ENCODE results near the gene PARD3B.

PARD3B gene

DNA sequence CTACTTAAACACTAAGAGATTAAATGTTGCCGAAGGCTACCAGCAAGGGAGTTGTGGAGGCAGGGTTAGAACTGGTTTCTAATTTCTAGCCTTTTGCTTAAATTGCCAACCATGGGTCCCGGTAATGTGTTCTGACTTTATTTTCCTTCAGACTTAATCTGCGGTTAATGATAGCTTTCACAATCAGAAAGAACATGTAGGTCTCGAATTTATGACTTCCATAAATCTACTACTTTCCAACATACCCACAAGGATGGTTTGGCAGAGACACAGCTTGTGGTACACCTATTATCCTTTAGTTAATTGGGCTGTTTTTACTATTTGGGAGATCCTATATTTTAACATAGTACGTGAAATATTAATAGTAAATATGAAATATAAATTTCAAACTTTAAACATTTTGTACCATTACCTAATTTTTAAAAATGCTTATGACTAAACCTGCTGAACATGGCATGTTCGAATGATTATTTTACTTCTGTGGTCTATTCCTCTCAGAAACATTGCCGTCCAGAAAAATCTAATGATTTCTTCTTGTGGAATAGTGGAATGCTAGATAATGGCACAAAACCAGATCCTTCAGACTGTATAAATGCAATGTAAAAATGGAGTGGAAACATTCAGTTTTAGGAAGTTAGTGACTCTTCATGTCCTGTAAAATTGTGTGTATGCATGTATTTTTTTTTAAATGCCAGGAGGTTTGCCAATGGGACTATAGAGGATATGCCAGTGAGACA, 41.3 kb downstream of the PARD3B start:
- no peak for DNase-seq (ENCODE audit: low read depth in 2 of 3, low spot score in 2 of 3)

GRCh38 chr2:204590063-204590462, 44.8 kb downstream of the PARD3B start:
- DNase-seq (ENCODE audit: low read depth in 2 of 3, low spot score in 2 of 3) = no peak

DNA sequence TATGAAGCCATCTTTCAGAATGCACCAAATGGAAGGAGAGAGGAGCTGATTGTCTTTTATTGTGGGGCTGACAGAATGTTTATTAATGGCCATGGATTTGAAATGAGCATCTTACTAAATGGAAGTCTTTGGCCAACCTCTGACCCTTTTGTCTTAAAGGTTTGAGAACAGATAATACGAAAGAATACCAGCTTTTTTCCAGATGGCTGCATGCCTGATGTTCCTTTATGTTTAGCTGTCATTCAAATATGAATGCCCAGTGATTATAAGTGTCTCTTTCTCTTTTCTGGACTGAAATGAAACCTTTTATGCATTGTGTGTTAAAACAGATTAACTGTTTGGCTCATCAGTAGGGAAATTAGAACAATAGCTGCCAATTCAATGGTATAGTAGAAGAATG, 46.0 kb downstream of the PARD3B start:
- DNase-seq (ENCODE audit: low read depth in 2 of 3, low spot score in 2 of 3) = no peak

- DNase-seq (ENCODE audit: low read depth in 2 of 3, low spot score in 2 of 3) = no peak
These were observed 58.8 kb downstream of the PARD3B start for GRCh38 chr2:204604061-204604460.

DNA sequence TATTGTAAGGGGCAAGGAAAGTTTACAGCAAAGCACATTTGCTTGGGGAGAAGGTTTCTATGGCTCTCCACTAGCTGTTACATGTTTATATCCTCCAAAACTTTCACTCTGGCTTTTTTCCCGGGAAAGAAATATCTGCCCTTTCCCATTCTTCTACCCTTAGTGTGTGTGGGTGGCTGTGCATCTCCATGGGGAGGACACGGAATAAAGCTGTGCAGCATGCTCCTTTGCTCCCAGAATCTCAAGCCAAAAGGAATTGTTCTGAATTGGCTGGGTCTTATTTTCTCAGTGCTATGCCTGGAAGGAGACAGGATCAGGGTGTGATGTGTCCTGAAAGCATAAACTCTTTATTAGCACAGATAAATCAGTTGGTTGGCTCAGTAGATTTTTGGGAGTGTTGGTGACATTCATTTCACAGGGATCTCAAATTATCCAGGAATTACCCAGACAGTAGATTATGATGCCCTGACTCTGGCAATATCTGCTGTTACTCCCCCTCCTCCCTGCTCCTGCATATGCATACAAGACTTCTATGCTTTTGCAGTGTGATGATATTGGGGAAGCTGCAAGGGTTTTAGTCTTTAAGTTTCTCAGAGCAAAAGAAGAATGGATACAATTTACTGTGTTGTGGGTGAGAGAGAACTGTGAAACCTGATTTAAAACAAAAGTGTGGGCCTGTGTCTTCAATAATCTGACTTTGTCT, 63.1 kb downstream of the PARD3B start:
- no peak for DNase-seq (ENCODE audit: low read depth in 2 of 3, low spot score in 2 of 3)

DNA sequence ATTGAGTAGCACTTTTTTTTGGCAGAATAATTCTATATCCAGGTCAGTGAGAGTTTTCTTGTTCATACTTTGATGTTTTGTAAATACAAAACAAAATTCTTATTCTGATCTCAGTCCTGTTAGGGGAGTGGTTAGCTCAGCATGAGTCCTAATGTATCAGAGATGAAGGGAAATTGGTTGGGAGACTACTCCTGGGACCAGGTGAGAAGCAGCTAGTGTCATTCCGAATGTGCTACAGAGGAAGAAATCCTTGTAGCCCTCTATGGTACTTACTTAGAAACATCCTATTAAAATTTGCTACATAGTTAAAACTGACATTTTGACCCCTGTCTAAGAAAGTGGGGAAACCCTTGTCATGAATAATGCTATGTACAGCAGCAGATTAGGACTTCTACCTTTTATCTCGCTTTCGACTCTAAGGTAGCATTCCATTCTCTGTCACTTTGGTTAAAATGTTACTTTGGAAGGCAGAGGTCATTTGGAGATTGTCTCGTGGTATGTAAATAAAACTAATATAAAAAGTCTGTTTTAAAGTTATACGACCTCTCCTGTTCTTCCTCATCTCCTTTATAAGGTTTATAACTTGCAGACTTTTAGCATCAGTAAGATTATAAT, 65.8 kb downstream of the PARD3B start:
- no peak for DNase-seq (ENCODE audit: low read depth in 2 of 3, low spot score in 2 of 3)

- DNase-seq (ENCODE audit: low read depth in 2 of 3, low spot score in 2 of 3) = no peak
These were observed 66.5 kb downstream of the PARD3B start for GRCh38 chr2:204611764-204612163.

GRCh38 chr2:204613635-204614034, 68.4 kb downstream of the PARD3B start:
- no peak for DNase-seq (ENCODE audit: low read depth in 2 of 3, low spot score in 2 of 3)

DNA sequence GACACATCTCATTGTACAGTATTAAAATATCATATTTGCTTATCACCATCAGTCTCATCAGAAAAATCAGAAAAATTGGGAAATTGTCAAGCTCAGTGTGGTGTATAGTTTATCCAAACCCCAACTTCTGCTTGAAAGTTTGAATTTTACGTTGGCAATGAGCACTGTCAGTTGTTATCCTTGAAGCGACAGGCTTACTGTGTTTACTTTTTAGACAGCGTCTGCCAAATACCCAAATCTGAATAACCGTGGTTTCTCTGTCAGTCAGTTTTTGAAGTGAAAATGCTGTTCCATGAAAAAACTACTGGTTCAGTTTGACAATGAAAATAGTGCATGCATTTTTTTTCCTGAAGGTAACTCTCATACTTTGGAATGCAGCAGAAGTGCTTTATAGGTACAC, 70.2 kb downstream of the PARD3B start:
- DNase-seq (ENCODE audit: low read depth in 2 of 3, low spot score in 2 of 3) = no peak

- DNase-seq (ENCODE audit: low read depth in 2 of 3, low spot score in 2 of 3) = no peak
These were observed 79.9 kb downstream of the PARD3B start for GRCh38 chr2:204625135-204625534.

GRCh38 chr2:204628926-204629712, 83.8 kb downstream of the PARD3B start:
- DNase-seq (ENCODE audit: low read depth in 2 of 3, low spot score in 2 of 3) = no peak

DNA sequence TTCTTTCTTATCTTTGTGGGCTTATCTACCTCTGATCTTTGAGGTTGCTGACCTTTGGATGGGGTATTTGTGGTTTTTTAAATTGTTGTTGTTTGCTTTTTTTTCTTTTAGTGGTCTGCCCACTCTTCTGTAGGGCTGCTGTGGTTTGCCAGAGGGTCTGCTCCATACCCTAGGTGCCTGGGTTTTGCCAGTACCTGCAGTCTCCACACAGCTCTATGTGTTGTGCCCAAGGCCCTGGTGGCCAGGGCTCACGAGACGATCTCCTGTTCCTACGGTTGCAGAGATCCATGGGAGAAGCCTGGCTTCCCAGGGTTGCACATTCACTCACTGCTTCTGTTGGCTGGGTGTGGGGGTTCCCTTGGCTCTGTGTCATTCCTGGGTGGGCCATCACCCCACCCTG, 87.1 kb downstream of the PARD3B start:
- no peak for DNase-seq (ENCODE audit: low read depth in 2 of 3, low spot score in 2 of 3)

- DNase-seq (ENCODE audit: low read depth in 2 of 3, low spot score in 2 of 3) = no peak
These were observed 89.3 kb downstream of the PARD3B start for GRCh38 chr2:204634564-204634963.

DNA sequence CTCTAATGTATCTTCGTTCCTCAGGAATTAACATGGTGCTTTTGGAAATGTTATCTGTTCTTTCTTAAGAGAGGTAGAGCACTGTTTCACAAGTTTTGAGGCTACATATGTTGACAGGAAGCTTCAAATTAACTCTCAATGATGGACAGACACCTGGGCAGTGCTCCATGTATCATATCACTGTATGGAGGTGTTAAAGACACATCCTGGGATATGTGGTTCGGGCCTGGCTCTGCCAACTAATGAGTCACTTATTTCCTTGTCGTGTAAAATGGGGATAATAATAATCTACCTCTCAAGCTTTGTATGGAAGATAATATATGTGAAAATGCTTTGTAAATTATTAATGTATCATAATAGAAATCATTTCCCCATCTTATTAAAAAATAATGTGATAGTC, 90.2 kb downstream of the PARD3B start:
- DNase-seq (ENCODE audit: low read depth in 2 of 3, low spot score in 2 of 3) = no peak

DNA sequence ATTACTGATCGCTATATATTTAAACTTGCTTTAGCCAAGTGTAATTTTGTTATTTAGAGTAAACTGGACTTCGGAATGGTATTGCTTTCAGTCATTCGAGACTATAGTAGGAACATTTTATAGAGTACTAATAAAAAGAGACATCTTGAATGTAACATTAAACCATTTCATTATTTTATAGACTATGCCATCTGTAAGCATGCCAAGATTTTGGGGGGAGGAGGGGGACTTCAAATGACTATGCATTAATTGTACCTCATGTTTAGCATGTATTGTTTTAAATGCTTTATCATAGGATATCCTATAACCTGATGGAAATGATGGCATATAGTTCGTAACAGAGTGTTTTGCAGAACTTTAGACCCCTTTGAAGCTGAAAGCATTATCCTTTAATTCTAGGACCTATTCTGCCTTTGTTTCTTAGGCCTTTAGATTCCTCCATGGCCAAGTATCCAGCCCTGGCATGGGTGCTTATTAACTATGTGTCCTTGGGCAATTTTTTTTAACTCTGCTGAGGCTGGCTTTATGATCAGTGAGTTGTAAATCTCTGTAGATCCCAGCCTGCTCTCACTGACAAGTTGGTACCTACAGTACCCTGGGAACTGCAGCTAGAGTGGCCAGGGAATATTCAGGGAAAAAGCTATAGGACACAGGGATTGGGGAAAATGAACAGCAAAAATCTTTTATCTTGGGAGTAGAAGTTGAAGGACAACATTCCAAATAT, 93.4 kb downstream of the PARD3B start:
- no peak for DNase-seq (ENCODE audit: low read depth in 2 of 3, low spot score in 2 of 3)

- no peak for DNase-seq (ENCODE audit: low read depth in 2 of 3, low spot score in 2 of 3)
These were observed 98.1 kb downstream of the PARD3B start for GRCh38 chr2:204643326-204643725.

GRCh38 chr2:204645018-204645773, 99.9 kb downstream of the PARD3B start:
- no peak for DNase-seq (ENCODE audit: low read depth in 2 of 3, low spot score in 2 of 3)

GRCh38 chr2:204647626-204648025, 102.4 kb downstream of the PARD3B start:
- DNase-seq (ENCODE audit: low read depth in 2 of 3, low spot score in 2 of 3) = no peak

DNA sequence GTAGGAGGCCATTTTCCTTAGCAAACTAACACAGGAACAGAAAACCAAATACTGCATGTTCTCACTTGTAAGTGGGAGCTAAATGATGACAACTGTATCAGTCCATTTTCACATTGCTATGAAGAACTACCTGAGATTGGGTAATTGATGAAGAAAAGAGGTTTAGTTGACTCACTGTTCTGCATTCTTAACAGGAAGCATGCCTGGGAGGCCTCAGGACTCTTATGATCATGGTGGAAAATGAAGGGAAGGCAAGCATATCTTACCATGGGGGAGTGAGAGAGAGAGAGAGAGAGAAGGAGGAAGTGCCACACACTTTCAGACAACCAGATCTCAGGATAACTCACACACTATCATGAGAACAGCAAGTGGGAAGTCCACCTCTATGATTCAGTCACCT, 105.3 kb downstream of the PARD3B start:
- DNase-seq (ENCODE audit: low read depth in 2 of 3, low spot score in 2 of 3) = no peak

DNA sequence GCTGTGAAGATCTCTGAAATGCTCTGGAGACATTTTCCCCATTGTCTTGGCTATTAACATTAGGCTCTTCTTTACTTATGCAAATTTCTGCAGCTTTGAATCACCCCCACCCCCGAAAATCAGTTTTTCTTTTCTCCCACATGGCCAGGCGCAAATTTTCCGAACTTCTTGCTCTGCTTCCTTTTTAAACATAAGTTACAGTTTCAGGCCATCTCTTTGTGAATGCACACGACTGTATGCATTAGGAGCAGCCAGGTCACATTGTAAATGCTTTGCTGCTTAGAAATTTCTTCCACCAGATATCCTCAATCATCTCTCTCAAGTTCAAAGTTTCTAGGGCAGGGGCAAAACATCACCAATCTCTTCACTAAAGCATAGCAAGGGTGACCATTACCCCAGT, 106.8 kb downstream of the PARD3B start:
- no peak for DNase-seq (ENCODE audit: low read depth in 2 of 3, low spot score in 2 of 3)
